Measurements from ENCODE around the gene USP12.

The USP12 gene

DNA sequence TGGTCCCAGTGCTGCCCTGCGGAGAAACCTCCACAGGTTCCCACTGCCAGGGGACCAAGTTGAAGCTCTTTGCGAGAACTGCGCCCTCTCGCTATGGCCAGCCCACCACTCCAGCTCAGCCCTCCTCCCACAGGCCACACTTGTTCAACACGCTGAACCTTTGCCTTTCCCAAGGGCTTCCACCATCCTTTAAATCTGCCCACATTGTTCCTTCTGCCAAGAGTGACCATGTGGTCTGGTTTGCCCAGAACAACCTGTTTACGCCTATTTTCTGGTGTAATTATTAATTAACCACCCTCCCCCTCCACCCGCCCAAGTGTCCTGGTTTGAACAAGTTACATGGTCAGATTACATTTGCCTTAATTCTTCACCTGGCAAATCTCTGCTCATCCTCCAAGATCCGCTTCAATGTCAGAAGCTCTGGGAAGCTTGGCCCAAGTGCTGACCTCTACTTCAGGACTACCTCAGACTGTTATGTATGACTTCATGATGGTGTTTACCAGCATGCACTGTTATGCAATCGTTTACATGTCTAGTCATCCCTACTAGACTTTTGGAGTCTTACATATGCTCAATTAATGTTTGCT, 12.0 kb upstream of the USP12 start:
- no peak for DNase-seq

DNA sequence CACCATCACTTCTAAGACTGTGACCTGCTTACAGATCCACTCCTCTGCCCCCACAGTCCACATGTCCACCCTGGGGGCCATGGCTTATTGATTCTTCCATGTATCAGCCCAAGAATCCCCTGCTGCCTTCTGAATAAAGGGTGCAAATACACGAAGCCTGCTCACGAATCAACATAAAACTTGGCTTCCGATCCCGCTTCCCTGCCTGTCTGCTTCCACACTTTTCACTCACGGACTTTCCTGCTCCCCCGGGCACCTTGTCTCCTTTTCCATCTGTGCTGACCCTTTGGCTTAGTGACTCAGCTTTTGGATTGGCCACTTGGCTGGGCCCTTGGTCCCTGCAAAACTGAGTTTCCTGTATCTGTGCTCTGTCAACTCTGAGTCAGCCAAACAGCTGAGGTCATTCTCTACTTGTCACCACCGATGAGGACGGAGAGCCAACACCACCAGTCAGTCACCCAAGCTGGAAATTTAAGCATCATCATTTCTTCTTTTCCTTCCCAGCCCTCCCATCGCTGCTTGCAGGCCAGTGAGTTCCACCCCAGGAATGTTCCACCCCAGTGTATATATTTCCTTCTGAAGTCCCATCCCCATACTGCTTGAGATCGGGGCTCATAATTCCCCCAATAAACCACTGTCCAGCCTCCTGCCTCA, 11.4 kb upstream of the USP12 start:
- no peak for DNase-seq

DNA sequence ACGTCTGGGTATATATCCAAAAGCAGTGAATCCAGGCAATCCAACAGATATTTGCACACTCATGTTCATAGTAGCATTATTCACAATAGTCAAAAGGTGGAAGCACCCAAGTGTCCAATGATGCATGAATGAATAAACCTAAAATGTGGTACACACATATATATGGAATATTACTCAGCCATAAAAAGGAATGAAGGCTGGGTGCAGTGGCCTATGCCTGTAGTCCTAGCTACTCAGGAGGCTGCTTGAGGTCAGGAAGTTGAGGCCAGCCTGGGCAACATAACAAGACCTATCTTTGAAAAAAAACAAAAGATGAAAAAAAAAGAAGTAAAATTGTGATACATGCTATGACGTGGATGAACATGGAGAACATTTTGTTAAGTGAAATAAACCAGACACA, 10.4 kb upstream of the USP12 start:
- no peak for DNase-seq

DNA sequence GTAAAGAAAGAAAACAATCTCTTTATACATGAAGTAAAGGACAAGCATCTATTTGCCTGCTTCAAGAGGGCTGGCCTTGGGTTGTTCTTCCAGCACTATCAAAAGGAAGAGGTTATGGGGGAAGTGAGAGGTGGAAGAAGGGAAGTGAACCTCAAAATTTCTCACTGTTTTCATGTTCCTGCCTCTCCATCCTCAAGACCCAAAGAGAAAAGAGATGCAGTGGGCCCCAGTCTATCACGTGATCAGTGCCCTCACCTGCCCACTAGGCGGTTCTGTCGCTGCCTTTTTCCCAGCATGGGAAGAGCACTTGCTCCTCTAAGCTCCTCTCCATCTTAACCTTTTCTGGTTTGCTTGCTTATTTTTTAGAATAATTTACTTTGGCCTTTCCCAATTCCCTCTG, 6.2 kb upstream of the USP12 start:
- no peak for DNase-seq

DNA sequence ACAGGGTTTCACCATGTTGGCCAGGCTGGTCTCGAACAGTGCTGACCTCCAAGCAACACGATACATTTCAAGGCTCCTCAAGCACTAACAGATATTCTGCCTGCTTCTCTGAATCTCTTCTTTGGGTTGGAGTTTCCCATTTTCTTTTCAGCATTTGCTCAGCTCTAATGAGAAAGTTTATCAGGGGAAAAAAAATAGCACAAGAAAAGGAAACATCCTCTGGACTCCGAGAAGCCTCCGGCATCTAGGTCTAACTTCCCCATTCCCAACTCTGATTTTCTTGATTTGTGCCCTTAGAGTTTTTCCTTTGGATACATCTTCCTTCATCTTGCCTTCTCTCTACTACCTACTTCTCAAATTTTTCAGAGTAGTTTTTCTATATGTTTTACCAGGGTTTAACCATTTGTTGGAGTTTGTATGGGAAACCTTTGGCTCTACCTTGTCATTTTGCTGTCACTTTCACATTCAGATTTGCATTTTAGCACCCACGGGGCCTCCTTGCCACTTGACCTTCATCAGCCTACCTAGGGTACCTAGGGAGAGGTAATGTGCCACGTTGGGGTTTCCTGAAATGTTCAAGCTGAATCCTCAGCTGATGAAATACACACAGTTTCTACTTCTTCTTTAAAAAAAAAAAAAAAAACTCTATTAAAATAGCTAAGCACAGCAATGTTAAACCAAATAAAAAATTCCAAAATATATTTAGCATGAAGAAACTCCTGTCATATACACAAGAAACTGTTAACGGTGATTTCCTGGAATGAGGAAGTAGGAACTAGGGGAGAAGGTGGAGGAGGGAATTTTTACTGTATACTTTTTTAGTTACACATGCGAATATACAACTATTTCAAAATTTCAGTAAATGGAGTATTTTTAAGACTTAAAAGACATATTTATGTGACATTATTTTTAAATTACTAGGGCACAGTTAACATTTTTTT, 5.1 kb upstream of the USP12 start:
- no peak for DNase-seq

DNA sequence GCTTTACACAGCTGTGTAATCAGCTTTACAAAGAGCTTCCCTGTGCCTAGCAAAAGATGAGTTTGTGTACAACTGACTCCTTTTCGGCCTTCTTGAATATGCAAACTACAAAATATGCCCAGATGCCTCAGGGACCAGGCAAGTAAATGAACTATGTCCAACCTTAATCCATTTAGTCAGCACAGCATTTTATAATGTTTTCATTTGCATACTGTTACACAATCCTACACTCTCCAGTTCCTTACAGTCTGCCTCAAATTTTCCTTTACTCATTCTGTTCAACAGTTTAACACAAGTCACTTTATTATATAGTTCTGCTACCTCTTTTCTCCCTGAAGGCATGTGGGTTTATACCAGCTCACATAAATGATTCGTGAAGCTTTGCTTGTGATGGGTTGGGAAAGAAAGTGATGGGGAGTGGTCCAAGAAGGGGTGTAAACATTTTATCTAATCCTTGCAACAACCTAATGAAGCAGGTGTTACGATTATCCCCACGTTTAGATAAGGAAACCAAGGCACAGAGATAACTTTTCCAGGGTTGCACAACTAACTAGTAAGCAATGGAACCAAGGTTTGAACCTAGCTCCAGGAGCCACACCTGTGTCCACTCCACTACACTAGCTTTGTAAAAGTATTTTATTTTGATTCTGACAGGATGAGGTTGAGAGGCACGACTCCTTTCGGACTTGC, 3.3 kb upstream of the USP12 start:
- no peak for DNase-seq

DNA sequence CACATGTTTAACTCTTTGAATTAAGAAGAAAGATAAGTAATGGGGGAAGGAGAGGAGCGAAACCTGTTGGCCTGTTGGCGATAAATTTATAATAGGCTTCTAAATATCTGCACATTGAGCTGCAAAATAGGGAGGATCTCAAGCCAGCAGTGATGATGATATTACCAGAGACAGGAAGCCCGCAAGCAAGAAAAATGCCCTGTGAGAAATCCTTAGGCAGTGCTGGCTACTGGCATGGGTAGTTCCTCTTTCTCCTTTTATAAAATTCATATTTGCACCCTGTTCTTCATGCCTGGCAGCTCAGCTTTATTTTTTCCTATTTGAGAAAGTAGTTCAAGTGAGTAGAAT, 858 bp upstream of the USP12 start:
- DNase-seq, result no peak

DNA sequence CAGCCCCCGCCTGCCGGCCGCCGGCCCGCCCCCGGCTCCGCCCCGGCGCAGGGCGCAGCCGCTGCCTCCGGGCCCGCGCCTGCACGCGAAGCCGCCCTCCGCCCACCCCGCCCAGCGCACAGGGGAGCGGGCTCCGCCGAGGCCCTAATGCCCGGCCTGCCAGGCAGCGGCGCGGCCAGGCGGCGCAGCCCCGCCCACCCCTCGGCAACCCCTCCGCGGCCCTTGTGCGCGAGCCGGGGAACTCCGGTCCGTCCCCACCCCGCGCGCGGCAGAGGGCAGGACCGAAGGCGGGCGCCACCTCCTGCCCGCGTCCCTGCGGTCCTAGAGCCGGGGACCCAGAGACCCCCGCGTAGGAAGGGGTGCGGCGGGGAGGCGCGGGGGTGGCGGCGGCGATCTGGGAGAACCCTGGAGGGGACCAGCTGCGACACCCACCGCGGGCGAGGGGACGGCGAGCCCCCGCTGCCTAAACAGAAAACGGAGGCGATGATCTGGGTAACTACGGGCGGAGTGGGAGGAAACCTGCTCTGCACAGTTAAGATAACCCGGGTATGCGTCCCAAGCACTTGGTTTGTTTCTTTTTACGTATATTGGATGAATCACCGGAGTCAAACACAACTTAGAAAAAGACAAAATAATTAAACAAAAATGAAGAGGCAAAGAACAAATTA, 350 bp upstream of the USP12 start:
- peak; percentile 93 for DNase-seq

DNA sequence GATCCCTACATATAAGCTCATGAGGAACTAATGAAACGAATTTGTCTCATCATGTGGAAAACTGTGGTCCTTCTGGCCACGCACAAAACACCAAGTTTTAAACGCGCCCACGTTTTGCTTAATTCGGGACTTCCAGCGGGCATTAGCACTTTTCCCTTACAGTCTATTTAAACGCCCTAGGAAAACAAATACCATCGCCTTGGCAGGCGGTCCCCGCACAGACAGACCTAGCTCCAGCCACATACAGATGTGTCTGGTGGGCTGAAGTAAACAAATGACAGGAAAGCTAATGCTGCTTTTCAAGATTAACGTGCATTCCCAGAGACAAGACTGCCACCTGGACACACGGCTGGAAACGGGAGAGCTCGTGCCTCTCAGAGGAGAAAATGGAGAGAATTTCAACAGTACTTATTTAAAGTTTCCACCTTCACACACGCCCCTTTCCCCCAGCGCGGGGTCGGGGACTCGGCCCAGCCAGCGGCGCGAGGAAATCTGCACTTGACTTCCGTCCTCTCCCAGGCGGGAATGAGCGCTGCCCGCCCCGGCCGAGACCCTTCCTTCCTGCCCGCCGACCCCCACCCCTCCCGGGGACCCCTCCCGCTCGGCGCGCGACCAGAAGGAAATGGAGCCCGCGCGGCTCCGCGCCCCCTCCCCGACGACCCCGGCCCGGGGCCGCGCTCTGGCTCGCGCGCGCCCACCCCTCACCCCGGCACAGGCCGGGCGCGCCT, 931 bp downstream of the USP12 start:
- DNase-seq, result peak; percentile 32

DNA sequence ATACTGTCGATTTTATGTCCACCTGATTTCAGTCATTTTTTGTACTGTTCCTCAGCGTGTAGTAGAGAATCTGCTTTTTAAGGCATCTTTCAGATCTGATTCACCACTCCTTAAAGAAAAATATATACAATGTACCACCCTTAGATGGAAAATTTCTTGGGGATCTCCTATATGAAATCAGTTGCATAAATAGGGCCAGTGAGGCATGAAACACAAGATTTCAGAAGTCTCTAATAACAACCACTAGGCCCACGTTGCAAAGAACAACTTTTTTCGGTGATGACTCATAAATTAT, 1.4 kb downstream of the USP12 start:
- DNase-seq, result no peak

DNA sequence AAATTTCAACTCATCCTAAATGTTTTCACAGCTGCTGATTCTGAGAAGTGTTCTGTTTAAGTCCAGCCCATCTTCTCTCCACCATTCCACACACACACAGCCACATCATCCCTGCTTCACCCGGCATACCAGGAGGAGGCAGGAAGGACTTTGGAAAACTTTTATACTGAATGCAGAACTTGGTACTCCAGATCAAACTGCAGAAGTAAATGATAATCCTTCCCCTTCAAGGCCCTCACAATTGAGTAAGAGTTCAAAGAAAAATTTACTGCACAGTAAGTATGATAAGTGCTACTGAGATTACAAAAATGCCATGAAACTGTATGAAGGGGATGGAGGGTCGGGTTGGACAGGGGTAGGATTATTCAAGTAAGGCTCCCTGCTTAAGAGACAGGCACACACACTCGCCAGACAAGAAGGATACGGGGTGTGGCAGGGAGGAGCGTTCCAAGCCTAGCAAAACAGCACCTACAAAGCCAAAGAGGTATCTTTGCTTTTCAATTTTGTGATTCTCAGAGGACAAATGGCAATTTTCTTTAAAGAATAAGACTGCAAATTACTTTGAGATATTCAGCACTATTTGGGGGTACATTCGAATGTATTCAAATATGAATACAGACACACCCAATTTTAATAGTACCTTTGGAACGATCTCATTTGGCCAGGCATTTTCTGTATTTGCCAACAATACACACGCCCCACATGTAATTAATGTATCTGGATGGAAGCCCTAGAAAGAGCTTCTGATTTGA, 2.5 kb downstream of the USP12 start:
- DNase-seq, result no peak

DNA sequence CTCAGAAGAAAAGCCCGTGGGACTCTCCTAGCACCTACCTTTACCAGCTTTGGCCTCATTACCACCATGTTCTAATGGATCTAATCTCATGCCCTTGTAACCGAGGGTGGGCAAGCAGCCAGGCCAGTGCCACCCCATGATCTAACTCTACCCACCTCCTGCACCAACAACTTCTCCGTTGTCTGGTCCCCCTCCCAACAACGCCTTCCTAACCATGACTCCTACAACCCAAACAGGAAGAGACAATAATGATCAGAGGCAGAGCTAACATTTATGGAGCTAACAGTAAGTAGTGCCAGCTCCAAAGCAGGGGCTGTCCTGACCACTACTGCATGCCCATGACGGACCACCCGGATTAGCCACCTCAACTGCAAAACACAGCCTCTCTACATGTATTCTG, 3.5 kb downstream of the USP12 start:
- no peak for DNase-seq

DNA sequence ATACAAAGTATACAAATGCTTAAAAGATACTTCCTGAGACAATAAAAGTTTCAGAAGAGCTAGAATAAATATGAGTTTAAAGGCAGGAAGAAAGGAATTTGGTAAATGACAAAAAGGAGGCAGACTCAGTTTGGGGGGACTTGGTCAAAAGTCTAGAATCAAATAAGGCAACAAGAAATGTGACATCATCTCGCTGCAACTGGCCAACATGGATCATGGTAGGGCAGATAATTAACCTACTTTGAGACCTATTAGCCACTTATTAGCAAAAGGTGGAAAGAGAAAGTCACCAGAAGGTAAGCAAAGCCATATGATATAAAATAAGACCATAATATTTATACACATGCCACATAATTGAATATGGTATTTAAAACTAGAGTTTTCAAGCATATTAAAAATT, 5.3 kb downstream of the USP12 start:
- DNase-seq, result no peak

DNA sequence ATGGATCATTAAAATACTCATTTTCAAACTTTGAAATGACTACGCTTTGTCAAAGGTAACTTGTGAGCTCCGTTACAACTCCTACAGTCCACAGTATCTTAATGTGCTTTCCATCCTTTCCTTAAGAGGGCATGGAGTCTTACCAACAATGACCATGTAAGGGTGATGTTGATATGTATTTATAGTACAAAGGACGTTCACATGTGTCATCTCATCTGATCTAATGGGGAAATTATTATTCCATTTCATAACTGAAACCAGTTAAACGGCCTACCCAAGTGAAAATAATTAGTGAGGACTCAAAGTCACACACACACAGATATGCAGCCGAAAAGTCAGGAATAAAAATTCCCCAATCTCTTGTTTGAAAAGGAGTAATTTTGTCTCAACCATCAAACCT, 9.6 kb downstream of the USP12 start:
- no peak for DNase-seq

DNA sequence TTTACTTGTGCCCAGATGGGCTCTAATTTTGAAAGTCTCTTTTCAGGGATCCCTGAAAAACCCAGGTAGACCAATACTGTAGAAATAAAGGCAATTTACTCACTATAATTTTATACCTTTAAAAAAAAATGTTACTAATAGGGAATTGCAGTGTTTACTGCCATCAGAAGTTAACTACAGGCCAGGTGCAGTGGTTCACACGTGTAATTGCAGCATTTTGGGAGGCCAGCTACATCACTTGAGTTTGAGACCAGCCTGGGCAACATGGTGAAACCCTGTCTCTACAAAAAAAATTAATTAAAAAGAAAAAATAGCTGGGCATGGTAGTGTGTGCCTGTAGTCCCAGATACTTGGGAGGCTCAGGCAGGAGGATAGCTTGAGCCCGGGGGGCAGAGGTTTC, 10.2 kb downstream of the USP12 start:
- DNase-seq, result no peak

DNA sequence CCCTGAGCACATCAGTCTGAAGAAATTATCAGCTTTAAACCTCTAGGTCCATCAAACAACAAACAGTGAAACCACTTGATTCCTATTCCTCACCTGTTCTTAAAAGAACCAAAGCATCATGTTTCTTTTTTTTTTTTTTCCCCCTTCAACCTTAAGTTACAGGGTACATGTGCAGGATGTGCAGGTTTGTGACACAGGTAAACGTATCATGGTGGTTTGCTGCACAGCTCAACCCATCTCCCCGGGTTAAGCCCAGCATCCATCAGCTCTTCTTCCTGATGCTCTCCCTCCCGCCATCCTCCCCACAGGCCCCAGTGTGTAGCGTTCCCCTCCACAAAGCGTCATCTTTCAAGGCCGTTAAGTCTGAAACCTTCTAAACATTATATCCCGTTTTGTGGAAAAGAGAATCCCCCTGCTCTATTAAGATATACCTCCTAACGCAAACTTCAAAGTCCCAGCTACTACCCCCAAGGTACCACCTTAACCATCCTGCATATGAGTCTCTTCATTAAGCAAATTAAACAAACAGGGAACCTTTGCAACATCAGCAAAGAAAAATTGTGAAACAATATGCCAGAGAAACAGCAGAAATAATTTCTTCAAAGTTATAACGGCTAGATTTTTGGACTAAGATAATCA, 10.8 kb downstream of the USP12 start:
- no peak for DNase-seq

DNA sequence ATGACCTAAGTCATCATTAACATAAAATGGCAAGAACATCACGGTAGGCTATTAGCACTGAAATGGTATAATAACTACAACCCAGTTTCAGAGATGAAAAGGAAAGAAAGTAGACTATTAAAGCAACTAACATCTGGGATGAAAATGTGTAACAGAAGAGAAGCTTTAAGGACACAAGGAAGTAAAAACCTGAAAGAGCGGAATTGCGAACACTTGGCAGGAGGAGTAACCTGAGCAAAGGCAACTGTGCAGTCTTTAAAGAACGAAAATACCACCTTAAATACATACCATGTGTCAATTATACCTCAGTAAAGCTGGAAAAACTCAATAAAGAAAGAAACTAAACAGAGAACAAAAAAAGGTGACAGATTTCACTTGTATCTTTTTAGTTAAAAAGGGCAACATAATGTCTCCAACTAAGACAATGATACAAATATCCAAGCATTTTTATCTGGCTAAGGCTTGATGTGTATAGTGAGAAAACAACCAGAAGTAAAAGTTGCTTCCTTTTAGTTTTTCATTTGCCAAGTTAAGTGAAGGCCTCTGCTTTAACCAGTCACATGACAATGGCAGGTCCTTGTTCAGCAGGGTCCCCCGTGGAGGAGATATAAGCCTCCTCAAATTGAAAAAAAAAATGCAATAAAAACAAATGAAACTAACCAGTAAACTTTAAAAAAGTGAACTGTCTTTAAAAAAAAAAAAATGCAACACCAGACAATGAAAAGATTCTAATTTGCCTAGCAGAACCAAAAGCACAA, 11.6 kb downstream of the USP12 start:
- DNase-seq, result no peak

DNA sequence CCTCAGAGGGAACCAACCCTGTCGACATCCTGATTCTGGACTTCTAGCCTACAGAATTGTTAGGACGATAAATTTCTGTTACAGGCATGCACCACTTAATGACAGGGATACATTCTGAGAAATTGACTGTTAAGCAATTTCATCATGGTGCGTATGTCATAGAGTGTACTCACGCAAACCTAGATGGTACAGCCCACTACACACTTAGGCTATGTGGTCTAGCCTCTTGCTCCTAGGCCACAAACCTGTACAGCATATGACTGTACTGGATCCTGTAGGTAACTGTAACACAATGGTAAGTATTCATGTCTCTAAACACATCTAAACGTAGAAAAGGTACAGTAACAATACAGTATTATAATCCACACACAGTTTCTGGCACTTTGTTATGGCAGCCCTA, 13.3 kb downstream of the USP12 start:
- no peak for DNase-seq

DNA sequence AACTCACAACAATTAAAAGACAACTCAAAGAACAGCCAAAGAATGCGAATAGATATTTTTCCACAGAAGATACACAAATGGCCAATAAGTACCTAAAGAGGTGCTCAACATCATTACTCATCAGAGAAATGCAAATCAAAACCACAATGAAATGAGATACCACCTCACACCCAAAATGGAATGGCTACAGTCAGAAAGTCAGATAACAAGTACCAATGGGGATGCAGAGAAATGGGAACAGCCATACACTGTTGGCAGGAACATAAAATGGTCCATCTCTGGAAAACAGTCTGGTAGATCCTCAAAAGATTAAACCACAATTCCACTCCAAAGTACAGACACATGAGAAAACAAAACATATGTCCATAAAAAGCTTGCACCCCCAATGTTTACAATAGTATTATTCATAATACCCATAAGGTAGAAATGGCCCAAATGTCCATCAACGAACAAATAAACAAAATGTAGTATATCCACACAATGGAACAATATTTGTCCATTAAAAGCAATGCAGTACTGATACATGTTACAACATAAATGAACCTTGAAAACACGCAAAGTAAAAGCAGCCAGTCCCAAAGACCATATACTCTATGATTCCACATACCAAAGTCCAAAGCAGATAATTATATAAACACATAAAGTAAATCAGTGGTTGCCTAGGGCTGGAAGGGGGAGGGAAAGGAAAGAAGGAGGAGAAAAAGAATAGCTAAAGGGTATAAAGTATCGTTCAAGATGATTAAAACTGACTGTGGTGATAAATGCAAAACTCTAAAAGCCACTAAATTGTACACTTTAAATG, 19.6 kb downstream of the USP12 start:
- DNase-seq, result no peak

DNA sequence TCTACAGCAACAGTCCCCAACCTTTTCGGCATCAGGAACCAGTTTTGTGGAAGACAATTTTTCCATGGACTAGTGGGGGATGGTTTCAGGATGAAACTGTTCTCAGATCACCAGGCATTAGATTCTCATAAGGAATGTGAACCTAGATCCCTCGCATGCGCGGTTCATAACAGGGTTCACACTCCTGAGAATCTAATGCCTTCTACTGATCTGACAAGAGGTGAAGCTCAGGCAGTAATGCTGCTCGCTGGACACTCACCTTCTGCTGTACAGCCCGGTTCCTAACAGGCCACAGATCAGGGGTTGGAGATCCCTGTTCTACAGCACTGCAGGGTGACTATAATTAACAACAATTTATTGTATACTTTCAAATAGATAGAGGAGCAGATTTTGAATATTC, 21.9 kb downstream of the USP12 start:
- no peak for DNase-seq

Data from activated gamma-delta T cell (primary cell).